GM23338 (cell line): ENCODE measurements around the gene SLC2A9. TPM values are rescaled to one million over a fixed set of nuclear protein-coding genes. Genes with fewer than 3 reads are reported as not detected.

Experiments used
- ATAC-seq: fragments of 200-7000 bp; cut with Tn5 transposase; 3 replicates; pipeline ENCODE4 v1.9.1; 2020
- DNase-seq: peaks from one replicate; pipeline ENCODE4 v3.0.0-alpha.2; 2015; ENCODE audit warnings: low spot score
- H2AFZ ChIP-seq: fragments of 200-600 bp; sonication (generic); 2 replicates; pipeline ENCODE4 v1.8.0; 2016; ENCODE audit warnings: antibody characterized with exemption, mild to moderate bottlenecking, moderate library complexity
- H3F3A ChIP-seq: fragments of 200-600 bp; sonication (generic); replicated peaks from 2 replicates; pipeline ENCODE4 v1.8.0; 2017; ENCODE audit warnings: antibody characterized with exemption, mixed run types, low read depth
- H3K27ac ChIP-seq: fragments of 200-600 bp; sonication (generic); 2 replicates; pipeline ENCODE4 v1.6.1; 2016; ENCODE audit warnings: low read depth
- H3K27me3 ChIP-seq: fragments of 200-600 bp; sonication (generic); 2 replicates; pipeline ENCODE4 v1.8.0; 2016; ENCODE audit warnings: mild to moderate bottlenecking, mixed run types, moderate library complexity; ENCODE audit not compliant: insufficient read depth
- H3K36me3 ChIP-seq: fragments of 200-600 bp; sonication (generic); 2 replicates; pipeline ENCODE4 v1.8.0; 2016; ENCODE audit warnings: mild to moderate bottlenecking; ENCODE audit not compliant: insufficient read depth
- H3K4me1 ChIP-seq: fragments of 200-600 bp; sonication (generic); 2 replicates; pipeline ENCODE4 v1.8.0; 2016; ENCODE audit warnings: mild to moderate bottlenecking, moderate library complexity; ENCODE audit not compliant: insufficient read depth
- H3K4me2 ChIP-seq: fragments of 200-600 bp; sonication (generic); 2 replicates; pipeline ENCODE4 v1.7.1; 2017; ENCODE audit warnings: mixed run types
- H3K4me3 ChIP-seq: fragments of 200-600 bp; sonication (generic); 2 replicates; pipeline ENCODE4 v1.6.1; 2016; ENCODE audit warnings: mixed run types
- H3K79me2 ChIP-seq: fragments of 200-600 bp; sonication (generic); replicated peaks from 2 replicates; pipeline ENCODE4 v1.8.0; 2017; ENCODE audit warnings: mild to moderate bottlenecking; ENCODE audit not compliant: insufficient read depth
- H3K9me2 ChIP-seq: fragments of 200-600 bp; sonication (generic); 2 replicates; pipeline ENCODE4 v1.8.0; 2017; ENCODE audit not compliant: insufficient read depth
- H4K20me1 ChIP-seq: fragments of 200-600 bp; sonication (generic); replicated peaks from 2 replicates; pipeline ENCODE4 v1.8.0; 2017; ENCODE audit warnings: mild to moderate bottlenecking; ENCODE audit not compliant: insufficient read depth
- H3K27ac Mint-ChIP-seq: 2 replicates; pipeline ENCODE4 v1.8.0; 2020; ENCODE audit warnings: inconsistent platforms, mild to moderate bottlenecking, moderate library complexity, mixed read lengths
- H3K27me3 Mint-ChIP-seq: 3 replicates; pipeline ENCODE4 v1.8.0; 2022; ENCODE audit warnings: low read depth, mild to moderate bottlenecking, moderate library complexity, mixed read lengths, inconsistent platforms; ENCODE audit not compliant: insufficient read depth, poor library complexity
- H3K36me3 Mint-ChIP-seq: 3 replicates; pipeline ENCODE4 v1.8.0; 2021; ENCODE audit warnings: low read depth, mild to moderate bottlenecking, inconsistent platforms, moderate library complexity, mixed read lengths
- H3K4me1 Mint-ChIP-seq: 3 replicates; pipeline ENCODE4 v1.8.0; 2020; ENCODE audit warnings: mild to moderate bottlenecking, inconsistent platforms, mixed read lengths
- H3K4me3 Mint-ChIP-seq: 3 replicates; pipeline ENCODE4 v1.8.0; 2021; ENCODE audit warnings: moderate library complexity, mild to moderate bottlenecking, inconsistent platforms, mixed read lengths
- H3K9me3 Mint-ChIP-seq: 3 replicates; pipeline ENCODE4 v1.8.0; 2020; ENCODE audit warnings: moderate library complexity, mild to moderate bottlenecking, inconsistent platforms, mixed read lengths
- CTCF ChIP-seq, 2 experiments: fragments of 200-600 bp in 1 of 2; sonication (generic) in 1 of 2; conservative IDR thresholded peaks; 2 replicates each; pipeline versions ENCODE4 v1.5.1 to v1.6.1; 2016 to 2017; ENCODE audit warnings: antibody characterized with exemption in 2 of 2, low read depth in 2 of 2, mild to moderate bottlenecking in 2 of 2, moderate library complexity in 1 of 2
- ZNF331 ChIP-seq: fragments of 250-450 bp; sonication (Bioruptor Pico); IDR thresholded peaks from 2 replicates; pipeline ENCODE4 v1.5.0; 2020; ENCODE audit warnings: low read depth, mild to moderate bottlenecking, moderate library complexity
- polyA plus RNA-seq: library from polyadenylated mRNA; unstranded; fragments of >200 nt; fragmentation: Nextera tagmentation; extraction: Ambion mirVana; gene quantifications from 2 replicates; pipeline ENCODE4 v1.2.1, GENCODE V29; 2016
- total RNA-seq: library from RNA; depleted of rRNA; stranded (reverse); fragments of >200 nt; shearing (Covaris generic); gene quantifications from 2 replicates; pipeline ENCODE4 v1.2.3, GENCODE V29; 2014
- TF ChIP-seq, protein P1 (sequence below): fragments of 250-450 bp; sonication (Bioruptor Pico); IDR thresholded peaks from 2 replicates; pipeline ENCODE4 v1.5.0; 2020; ENCODE audit warnings: mild to moderate bottlenecking, moderate library complexity

Gene SLC2A9
- total and polyA plus RNA-seq, 2 experiments from 2014 or later = 0.21 to 0.40 TPM

DNA sequence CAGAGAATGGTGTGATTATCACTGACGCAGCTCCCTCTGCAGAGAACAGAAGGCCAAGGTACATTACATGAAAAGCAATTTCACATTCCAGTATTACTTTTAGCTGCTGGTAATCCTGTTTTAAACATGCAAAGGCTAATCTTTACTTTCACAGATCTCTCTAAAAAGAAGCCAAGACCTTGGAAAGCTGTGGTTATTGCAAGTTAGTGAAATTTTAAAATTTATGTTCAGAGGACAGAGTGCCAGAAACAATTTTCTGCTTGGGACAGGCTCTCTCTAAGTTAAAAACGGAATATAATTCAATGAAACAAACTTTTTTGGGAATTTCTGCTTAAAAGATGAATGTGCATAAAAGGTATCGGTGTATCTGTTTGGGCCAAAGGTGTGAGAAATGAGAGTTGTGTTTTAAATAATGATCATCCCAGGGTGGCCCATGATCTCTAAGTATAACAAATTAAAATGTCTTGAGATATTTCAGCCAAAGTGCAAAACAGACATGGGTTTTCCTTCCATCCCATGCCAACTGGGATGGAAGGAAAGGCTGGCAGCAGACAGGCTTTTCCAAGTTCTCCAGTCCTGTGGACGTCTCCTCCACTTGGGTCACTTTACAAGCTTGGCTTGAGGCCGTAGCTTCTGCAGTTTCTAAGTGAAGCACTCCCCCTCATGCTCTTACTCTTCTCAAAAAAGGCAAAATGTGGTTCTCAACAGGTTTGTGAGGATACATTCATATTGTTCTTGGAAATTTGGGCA lies 121.8 kb downstream of the SLC2A9 start:
- Histone ChIP-seq H3K79me2 (no peaks in the 10 kb centered on the region), H3K27ac (no peak overlapping the region), H4K20me1 (no peaks in the 10 kb centered on the region), H3K9me2 (peaks cover 2% of the 10 kb centered on the region; the same call in 1 of the 2 replicates), H2AFZ (peak overlapping the region; percentile 52; the same call in 1 of the 2 replicates), H3F3A (no peaks in the 10 kb centered on the region), H3K4me1 (peaks cover 3% of the 10 kb centered on the region; the same call in 1 of the 2 replicates), H3K27me3 (no peaks in the 10 kb centered on the region), H3K36me3 (no peaks in the 10 kb centered on the region), H3K4me3 (no peak overlapping the region), H3K4me2 (no peak overlapping the region)
- Mint-ChIP-seq H3K27me3 (peaks cover 7% of the 10 kb centered on the region), H3K27ac (no peak overlapping the region), H3K36me3 (no peaks in the 10 kb centered on the region), H3K4me1 (peaks cover 15% of the 10 kb centered on the region; the same call in 2 of the 3 replicates), H3K9me3 (no peaks in the 10 kb centered on the region; the same call in 2 of the 3 replicates), H3K4me3 (no peak overlapping the region)
- ATAC-seq (no peak), DNase-seq (no peak)
- TF ChIP-seq ZNF331 (CRISPR knock-in tag) = no peak
- TF ChIP-seq, protein P1, sequence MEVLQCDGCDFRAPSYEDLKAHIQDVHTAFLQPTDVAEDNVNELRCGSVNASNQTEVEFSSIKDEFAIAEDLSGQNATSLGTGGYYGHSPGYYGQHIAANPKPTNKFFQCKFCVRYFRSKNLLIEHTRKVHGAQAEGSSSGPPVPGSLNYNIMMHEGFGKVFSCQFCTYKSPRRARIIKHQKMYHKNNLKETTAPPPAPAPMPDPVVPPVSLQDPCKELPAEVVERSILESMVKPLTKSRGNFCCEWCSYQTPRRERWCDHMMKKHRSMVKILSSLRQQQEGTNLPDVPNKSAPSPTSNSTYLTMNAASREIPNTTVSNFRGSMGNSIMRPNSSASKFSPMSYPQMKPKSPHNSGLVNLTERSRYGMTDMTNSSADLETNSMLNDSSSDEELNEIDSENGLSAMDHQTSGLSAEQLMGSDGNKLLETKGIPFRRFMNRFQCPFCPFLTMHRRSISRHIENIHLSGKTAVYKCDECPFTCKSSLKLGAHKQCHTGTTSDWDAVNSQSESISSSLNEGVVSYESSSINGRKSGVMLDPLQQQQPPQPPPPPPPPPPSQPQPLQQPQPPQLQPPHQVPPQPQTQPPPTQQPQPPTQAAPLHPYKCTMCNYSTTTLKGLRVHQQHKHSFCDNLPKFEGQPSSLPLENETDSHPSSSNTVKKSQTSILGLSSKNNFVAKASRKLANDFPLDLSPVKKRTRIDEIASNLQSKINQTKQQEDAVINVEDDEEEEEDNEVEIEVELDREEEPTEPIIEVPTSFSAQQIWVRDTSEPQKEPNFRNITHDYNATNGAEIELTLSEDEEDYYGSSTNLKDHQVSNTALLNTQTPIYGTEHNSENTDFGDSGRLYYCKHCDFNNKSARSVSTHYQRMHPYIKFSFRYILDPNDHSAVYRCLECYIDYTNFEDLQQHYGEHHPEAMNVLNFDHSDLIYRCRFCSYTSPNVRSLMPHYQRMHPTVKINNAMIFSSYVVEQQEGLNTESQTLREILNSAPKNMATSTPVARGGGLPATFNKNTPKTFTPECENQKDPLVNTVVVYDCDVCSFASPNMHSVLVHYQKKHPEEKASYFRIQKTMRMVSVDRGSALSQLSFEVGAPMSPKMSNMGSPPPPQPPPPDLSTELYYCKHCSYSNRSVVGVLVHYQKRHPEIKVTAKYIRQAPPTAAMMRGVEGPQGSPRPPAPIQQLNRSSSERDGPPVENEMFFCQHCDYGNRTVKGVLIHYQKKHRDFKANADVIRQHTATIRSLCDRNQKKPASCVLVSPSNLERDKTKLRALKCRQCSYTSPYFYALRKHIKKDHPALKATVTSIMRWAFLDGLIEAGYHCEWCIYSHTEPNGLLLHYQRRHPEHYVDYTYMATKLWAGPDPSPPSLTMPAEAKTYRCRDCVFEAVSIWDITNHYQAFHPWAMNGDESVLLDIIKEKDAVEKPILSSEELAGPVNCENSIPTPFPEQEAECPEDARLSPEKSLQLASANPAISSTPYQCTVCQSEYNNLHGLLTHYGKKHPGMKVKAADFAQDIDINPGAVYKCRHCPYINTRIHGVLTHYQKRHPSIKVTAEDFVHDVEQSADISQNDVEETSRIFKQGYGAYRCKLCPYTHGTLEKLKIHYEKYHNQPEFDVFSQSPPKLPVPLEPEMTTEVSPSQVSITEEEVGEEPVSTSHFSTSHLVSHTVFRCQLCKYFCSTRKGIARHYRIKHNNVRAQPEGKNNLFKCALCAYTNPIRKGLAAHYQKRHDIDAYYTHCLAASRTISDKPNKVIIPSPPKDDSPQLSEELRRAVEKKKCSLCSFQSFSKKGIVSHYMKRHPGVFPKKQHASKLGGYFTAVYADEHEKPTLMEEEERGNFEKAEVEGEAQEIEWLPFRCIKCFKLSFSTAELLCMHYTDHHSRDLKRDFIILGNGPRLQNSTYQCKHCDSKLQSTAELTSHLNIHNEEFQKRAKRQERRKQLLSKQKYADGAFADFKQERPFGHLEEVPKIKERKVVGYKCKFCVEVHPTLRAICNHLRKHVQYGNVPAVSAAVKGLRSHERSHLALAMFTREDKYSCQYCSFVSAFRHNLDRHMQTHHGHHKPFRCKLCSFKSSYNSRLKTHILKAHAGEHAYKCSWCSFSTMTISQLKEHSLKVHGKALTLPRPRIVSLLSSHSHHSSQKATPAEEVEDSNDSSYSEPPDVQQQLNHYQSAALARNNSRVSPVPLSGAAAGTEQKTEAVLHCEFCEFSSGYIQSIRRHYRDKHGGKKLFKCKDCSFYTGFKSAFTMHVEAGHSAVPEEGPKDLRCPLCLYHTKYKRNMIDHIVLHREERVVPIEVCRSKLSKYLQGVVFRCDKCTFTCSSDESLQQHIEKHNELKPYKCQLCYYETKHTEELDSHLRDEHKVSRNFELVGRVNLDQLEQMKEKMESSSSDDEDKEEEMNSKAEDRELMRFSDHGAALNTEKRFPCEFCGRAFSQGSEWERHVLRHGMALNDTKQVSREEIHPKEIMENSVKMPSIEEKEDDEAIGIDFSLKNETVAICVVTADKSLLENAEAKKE = no peak

DNA sequence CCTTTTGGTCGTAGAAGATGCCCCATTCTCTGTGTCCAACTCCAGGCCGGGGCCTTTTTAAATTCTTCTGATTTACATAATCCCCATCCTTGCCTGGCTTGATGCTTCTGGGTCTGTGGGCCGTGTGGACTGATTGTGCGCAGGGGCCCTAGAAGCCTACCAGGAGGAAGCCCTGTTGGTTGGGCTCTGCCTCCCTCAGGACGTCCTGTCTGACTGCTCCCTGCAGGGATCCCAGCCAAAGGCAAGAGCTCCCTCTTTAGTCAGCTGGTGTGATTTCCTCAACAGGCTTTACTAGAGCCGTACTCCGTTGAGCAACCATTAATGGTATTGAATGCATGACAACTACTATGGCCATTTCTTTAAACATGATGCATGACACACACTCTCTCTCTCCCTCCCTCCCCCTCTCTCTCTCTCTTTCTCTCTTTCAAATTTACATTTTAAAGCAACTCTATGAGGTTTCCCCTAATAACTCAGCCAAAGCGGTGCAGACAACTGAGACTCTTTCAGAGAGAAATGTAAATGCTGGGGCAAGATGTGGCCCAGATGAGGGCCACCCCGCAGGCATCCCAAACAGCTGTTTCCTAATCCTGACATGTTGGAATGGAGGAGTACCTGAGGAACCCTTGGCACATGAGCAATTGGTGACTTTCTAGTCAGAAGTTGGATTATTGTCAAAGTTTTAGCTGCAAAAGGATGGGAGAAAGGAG lies 122.5 kb downstream of the SLC2A9 start:
- peaks cover 3% of the 10 kb centered on the region; the same call in 1 of the 2 replicates for H3K4me1 ChIP-seq
- peak overlapping the region; percentile 38; the same call in 1 of the 2 replicates for H3K27ac Mint-ChIP-seq
- H3K4me2 ChIP-seq = no peak overlapping the region
- no peaks in the 10 kb centered on the region for H3K9me2 ChIP-seq
- H3K4me3 ChIP-seq = no peak overlapping the region
- H3K4me3 Mint-ChIP-seq = no peak overlapping the region
- no peaks in the 10 kb centered on the region for H3K36me3 Mint-ChIP-seq
- no peaks in the 10 kb centered on the region for H3K79me2 ChIP-seq
- no peaks in the 10 kb centered on the region for H3K27me3 ChIP-seq
- peaks cover 7% of the 10 kb centered on the region for H3K27me3 Mint-ChIP-seq
- H3K36me3 ChIP-seq = no peaks in the 10 kb centered on the region
- peak overlapping the region; percentile 52; the same call in 1 of the 2 replicates for H2AFZ ChIP-seq
- TF ChIP-seq CTCF (conservative IDR thresholded peaks at IDR 0.05; ENCODE audit: low read depth in 2 of 2) (peak; percentile 65 to 93), ZNF331 (CRISPR knock-in tag) (no peak)
- H3K27ac ChIP-seq = no peak overlapping the region
- peaks cover 16% of the 10 kb centered on the region; the same call in 2 of the 3 replicates for H3K4me1 Mint-ChIP-seq
- H4K20me1 ChIP-seq = no peaks in the 10 kb centered on the region
- no peaks in the 10 kb centered on the region; the same call in 2 of the 3 replicates for H3K9me3 Mint-ChIP-seq
- H3F3A ChIP-seq = no peaks in the 10 kb centered on the region
- ATAC-seq = peak; percentile 99
- peak; percentile 91 for DNase-seq
